ENCODE data around the gene HCN2. TPM values are rescaled to one million over a fixed set of nuclear protein-coding genes. Genes with fewer than 3 reads are reported as not detected.
A peak's percentile ranks its signal among the peaks of the same experiment; 100 is the strongest.

HCN2 gene
- total and polyA plus RNA-seq, 2 of the 13 experiments (the other 11 are each of a cell fraction or from before 2014, with no cell fraction given), result 0.01 TPM; not detected in 1

DNA sequence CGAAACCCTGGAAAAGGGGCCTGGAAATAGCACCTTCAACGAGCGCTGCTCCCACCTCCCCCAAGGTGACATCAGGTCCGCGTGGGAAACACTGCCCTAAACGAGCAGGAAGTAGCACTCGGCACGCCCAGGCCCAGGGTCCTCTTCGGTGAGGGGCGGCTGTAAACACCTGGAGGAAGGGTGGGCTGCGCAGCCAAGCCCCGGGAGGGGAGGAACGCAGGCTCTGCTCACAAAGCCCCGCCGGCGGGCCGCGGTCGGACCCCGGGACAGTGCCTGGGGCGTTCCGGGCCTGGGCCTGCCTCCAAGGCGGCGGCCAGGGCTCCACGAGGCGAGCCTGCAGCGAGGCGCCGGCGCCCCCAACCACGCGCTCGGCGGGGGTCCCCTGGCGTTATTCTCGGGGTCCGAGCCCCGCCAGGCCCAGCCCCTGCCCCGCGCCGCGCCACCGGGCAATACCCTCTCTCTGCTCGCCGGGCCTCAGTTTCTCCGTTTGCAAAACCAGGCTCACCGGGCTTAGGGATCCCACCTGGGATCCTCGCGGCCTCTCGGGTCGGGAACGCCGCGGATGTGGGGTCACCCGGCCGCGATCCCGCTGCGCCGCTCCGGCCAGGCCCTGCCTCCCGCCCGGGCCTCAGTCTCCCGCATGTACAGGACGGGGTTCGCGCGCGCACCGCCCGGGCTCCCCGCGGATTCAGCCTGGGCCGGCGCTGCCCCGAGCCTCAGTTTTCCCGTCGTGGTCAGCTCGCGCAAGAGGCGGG lies 72.7 kb downstream of the HCN2 start (continued):
- TF ChIP-seq GATAD1 (CRISPR knock-in tag; IDR thresholded peaks at IDR 0.05), result 0 out of 2 replicates have a peak, but pooled peaks have one; percentile 27
- peak; percentile 47 to 51; a peak in 3 of 4 replicates for TF ChIP-seq POLR2A (IDR thresholded peaks at IDR 0.05; ENCODE audit: insufficient read depth in 1 of 2, low read depth in 2 of 2, low read length in 2 of 2)
- no peak for TF ChIP-seq ZNF136 (CRISPR knock-in tag; IDR thresholded peaks at IDR 0.05; ENCODE audit: low read depth)
- TF ChIP-seq IKZF4 (CRISPR knock-in tag; IDR thresholded peaks at IDR 0.05; ENCODE audit: borderline replicate concordance, low read depth, not compliant biosample characterization), result peak; percentile 4
- TF ChIP-seq, protein P1, sequence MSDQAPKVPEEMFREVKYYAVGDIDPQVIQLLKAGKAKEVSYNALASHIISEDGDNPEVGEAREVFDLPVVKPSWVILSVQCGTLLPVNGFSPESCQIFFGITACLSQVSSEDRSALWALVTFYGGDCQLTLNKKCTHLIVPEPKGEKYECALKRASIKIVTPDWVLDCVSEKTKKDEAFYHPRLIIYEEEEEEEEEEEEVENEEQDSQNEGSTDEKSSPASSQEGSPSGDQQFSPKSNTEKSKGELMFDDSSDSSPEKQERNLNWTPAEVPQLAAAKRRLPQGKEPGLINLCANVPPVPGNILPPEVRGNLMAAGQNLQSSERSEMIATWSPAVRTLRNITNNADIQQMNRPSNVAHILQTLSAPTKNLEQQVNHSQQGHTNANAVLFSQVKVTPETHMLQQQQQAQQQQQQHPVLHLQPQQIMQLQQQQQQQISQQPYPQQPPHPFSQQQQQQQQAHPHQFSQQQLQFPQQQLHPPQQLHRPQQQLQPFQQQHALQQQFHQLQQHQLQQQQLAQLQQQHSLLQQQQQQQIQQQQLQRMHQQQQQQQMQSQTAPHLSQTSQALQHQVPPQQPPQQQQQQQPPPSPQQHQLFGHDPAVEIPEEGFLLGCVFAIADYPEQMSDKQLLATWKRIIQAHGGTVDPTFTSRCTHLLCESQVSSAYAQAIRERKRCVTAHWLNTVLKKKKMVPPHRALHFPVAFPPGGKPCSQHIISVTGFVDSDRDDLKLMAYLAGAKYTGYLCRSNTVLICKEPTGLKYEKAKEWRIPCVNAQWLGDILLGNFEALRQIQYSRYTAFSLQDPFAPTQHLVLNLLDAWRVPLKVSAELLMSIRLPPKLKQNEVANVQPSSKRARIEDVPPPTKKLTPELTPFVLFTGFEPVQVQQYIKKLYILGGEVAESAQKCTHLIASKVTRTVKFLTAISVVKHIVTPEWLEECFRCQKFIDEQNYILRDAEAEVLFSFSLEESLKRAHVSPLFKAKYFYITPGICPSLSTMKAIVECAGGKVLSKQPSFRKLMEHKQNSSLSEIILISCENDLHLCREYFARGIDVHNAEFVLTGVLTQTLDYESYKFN (CRISPR knock-in tag; conservative IDR thresholded peaks at IDR 0.05), result 0 out of 2 replicates have a peak, but pooled peaks have one; percentile 17
- TF ChIP-seq ZSCAN25 (CRISPR knock-in tag; IDR thresholded peaks at IDR 0.05), result peak; percentile 27; the same call in 1 of the 2 replicates

Measured in HepG2 (cell line).